Psoas muscle (tissue), 8 donors: ENCODE measurements around the gene ACADL. TPM values are rescaled to one million over a fixed set of nuclear protein-coding genes. Genes with fewer than 3 reads are reported as not detected.

Source experiments
- ATAC-seq, 4 donors: fragments of 200-7000 bp; cut with Tn5 transposase; one replicate each; pipeline ENCODE4 v1.9.1; 2020; ENCODE audit warnings: moderate library complexity in 3 of 4, mild to moderate bottlenecking in 2 of 4
- DNase-seq, 2 donors: peaks; one replicate each; pipeline ENCODE4 v3.0.0-alpha.2; 2020
- H3K27ac ChIP-seq: fragments of 200-600 bp; one replicate; pipeline ENCODE4 v1.8.0; 2022
- H3K27me3 ChIP-seq, 3 donors: fragments of 200-600 bp in 1 of 3; one replicate each; pipeline versions ENCODE4 v1.6.1 to v1.8.0; 2013 to 2022; ENCODE audit warnings: low read length in 2 of 3, mild to moderate bottlenecking in 2 of 3, moderate library complexity in 1 of 3; ENCODE audit not compliant: insufficient read depth in 3 of 3
- H3K36me3 ChIP-seq, 2 donors: fragments of 200-600 bp in 1 of 2; one replicate each; pipeline versions ENCODE4 v1.6.1 to v1.8.0; 2013 to 2022; ENCODE audit warnings: low read depth in 1 of 2, mild to moderate bottlenecking in 1 of 2, moderate library complexity in 1 of 2; ENCODE audit not compliant: insufficient read depth in 1 of 2
- H3K4me1 ChIP-seq: fragments of 200-600 bp; one replicate; pipeline ENCODE4 v1.8.0; 2022
- H3K4me3 ChIP-seq: fragments of 200-600 bp; one replicate; pipeline ENCODE4 v1.8.0; 2022; ENCODE audit warnings: mild to moderate bottlenecking
- H3K9me3 ChIP-seq: fragments of 200-600 bp; one replicate; pipeline ENCODE4 v1.8.0; 2022
- WGBS, 3 donors: extraction: QIAGEN DNeasy Blood & Tissue Kit; methylation state at CpG; one replicate each; pipeline versions ENCODE4 v1.1.6 to v1.1.7; 2013; 5-methylcytosine and 5-hydroxymethylcytosine counted together
- intact Hi-C, 2 donors: fragments of 100-400 bp; cut with DNase I; formaldehyde crosslinking; loops; one replicate each; pipeline versions ENCODE4 v1.11.0 to v1.14.2; 2022
- polyA plus RNA-seq, 3 donors: library from polyadenylated mRNA; stranded (reverse); fragments of 200-250 nt; gene quantifications; one replicate each; pipeline ENCODE4 v1.2.3, GENCODE V29; 2013
- total RNA-seq, 4 donors: library from RNA; stranded (reverse); fragmentation: NEBNext Ultra II Directional in 2 of 4; extraction: Animal tissue kit (Norgen Biotek cat#: 25700) in 2 of 4; gene quantifications; one replicate each; pipeline versions ENCODE4 v1.2.1 to v1.2.4, GENCODE V29; 2021 to 2023
- TF ChIP-seq, protein P1 (sequence below): fragments of 200-600 bp; IDR thresholded peaks from one replicate; pipeline ENCODE4 v1.8.0; 2022; ENCODE audit warnings: antibody characterized with exemption
- donor health status: healthy with polysubstance abuse.
- donor health status: DM: no; HTN: no; CAD: no; lungs with moderate emphysema.
- donor health status: Bipolar disorder and iron deficiency.
- donor health status: healthy.
- donor health status: DM: yes; HTN: yes; CAD: no.
- donor health status: DM: no; HTN: no; CAD: no.
- donor health status: DM: no; HTN: no; CAD: no.
- donor health status: DM: yes; HTN: yes; CAD: no.

The ACADL gene
- total and polyA plus RNA-seq, 7 donors = 1.1 to 14.7 (median 6.8) TPM

GRCh38 chr2:210230984-210231383, 5.7 kb upstream of the ACADL start:
- H3K4me3 ChIP-seq = no peak overlapping the region
- intact Hi-C loops = no loop called here
- H3K27me3 ChIP-seq = no peaks in the 10 kb centered on the region
- no peak overlapping the region for H3K27ac ChIP-seq
- TF ChIP-seq, protein P1, sequence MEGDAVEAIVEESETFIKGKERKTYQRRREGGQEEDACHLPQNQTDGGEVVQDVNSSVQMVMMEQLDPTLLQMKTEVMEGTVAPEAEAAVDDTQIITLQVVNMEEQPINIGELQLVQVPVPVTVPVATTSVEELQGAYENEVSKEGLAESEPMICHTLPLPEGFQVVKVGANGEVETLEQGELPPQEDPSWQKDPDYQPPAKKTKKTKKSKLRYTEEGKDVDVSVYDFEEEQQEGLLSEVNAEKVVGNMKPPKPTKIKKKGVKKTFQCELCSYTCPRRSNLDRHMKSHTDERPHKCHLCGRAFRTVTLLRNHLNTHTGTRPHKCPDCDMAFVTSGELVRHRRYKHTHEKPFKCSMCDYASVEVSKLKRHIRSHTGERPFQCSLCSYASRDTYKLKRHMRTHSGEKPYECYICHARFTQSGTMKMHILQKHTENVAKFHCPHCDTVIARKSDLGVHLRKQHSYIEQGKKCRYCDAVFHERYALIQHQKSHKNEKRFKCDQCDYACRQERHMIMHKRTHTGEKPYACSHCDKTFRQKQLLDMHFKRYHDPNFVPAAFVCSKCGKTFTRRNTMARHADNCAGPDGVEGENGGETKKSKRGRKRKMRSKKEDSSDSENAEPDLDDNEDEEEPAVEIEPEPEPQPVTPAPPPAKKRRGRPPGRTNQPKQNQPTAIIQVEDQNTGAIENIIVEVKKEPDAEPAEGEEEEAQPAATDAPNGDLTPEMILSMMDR = no peak
- ATAC-seq (no peak), DNase-seq (no peak)
- H3K9me3 ChIP-seq = no peaks in the 10 kb centered on the region
- peaks cover 3% of the 10 kb centered on the region for H3K4me1 ChIP-seq
- no peaks in the 10 kb centered on the region for H3K36me3 ChIP-seq

DNA sequence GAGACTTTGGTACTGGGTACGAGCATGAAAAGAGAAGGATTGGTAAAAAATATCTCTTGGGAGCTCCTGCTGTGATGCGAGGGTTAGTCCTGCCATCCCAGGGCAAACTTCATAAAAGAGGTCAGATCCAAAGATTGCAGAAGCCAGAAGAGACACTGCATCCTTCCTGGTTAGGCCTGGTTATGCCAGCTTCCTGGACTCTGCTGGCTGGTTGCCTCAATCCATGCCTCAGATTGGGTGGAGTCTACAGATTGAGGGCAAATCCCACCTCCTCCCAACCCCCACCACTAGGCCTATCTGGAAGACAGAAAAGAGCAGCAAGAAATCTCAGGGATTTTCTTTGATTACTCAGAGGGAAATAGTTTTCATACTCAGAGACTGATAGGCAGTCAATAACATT, 5.3 kb upstream of the ACADL start:
- no peak for ATAC-seq
- H3K9me3 ChIP-seq = no peaks in the 10 kb centered on the region
- 79 to 89% (median 87%) methylated on average over 2 of the region's 2 CpGs for WGBS, 3 donors

DNA sequence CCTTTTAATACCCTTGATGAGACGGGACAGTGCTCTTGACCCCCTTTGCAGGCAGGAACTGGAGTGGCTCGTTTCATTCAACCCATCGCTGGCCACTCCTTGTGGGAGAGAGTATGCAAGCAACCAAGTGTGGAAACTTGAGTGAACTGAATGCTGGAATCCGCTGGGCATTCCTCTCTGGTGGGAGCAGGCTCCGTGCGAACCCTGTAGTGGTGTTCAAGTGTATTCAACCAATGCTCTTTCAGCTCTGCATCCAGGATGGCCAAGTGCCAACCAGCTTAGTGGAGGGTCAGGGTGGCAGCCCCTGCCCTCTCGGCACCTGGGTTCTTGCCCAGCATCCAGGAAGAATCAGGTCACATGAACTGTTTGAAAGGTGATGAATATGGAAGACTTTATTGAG, 3.3 kb upstream of the ACADL start:
- TF ChIP-seq, protein P1 = no peak
- no peaks in the 10 kb centered on the region for H3K27me3 ChIP-seq
- H3K4me1 ChIP-seq = peaks cover 11% of the 10 kb centered on the region
- DNase-seq (no peak), ATAC-seq (no peak)
- no peaks in the 10 kb centered on the region for H3K36me3 ChIP-seq
- no peaks in the 10 kb centered on the region for H3K9me3 ChIP-seq
- WGBS, 3 donors = 91% methylated on average over 7 of the region's 7 CpGs
- no peak overlapping the region for H3K4me3 ChIP-seq
- intact Hi-C loops = no loop called here
- H3K27ac ChIP-seq = no peak overlapping the region

More for the DNA sequence above, 5.3 kb upstream of the ACADL start:
- Histone ChIP-seq H3K27me3 (no peaks in the 10 kb centered on the region), H3K4me1 (peaks cover 5% of the 10 kb centered on the region), H3K27ac (no peak overlapping the region), H3K4me3 (no peak overlapping the region), H3K36me3 (no peaks in the 10 kb centered on the region)
- TF ChIP-seq, protein P1 = no peak
- intact Hi-C loops = no loop called here
- no peak for DNase-seq

- intact Hi-C loops = no loop called here
- no peaks in the 10 kb centered on the region for H3K27me3 ChIP-seq
- H3K27ac ChIP-seq = no peak overlapping the region
Observed at GRCh38 chr2:210227290-210228088, 2.2 kb upstream of the ACADL start.

More at GRCh38 chr2:210227290-210228088, 2.2 kb upstream of the ACADL start:
- peaks cover 11% of the 10 kb centered on the region for H3K4me1 ChIP-seq
- H3K9me3 ChIP-seq = no peaks in the 10 kb centered on the region
- no peak overlapping the region for H3K4me3 ChIP-seq
- ATAC-seq = no peak
- DNase-seq = no peak
- WGBS, 3 donors = 95 to 96% (median 96%) methylated on average over 4 of the region's 4 CpGs
- H3K36me3 ChIP-seq = no peaks in the 10 kb centered on the region
- TF ChIP-seq, protein P1 = no peak
